Stomach (tissue), 9 donors: ENCODE measurements around the gene SPX. TPM values are rescaled to one million over a fixed set of nuclear protein-coding genes. Genes with fewer than 3 reads are reported as not detected.

Source experiments
- DNase-seq, 2 donors: peaks; one replicate each; pipeline versions ENCODE4 v3.0.0 to v3.0.0-alpha.2; 2013 to 2019
- H3K27ac ChIP-seq, 5 donors: fragments of 200-600 bp in 4 of 5; sonication (generic) in 4 of 5; one replicate each; pipeline ENCODE4 v1.5.1; 2013 to 2019; ENCODE audit warnings: mild to moderate bottlenecking in 1 of 5, moderate library complexity in 1 of 5
- H3K27me3 ChIP-seq, 3 donors: fragments of 200-600 bp; sonication (generic); one replicate each; pipeline ENCODE4 v1.5.1; 2017 to 2019; ENCODE audit warnings: mixed run types in 1 of 3
- H3K36me3 ChIP-seq, 4 donors: fragments of 200-600 bp; sonication (generic); 1 replicate in 3 of 4; 2 replicates in 1 of 4; pipeline ENCODE4 v1.5.1; 2016 to 2019
- H3K4me1 ChIP-seq, 4 donors: fragments of 200-600 bp; sonication (generic); one replicate each; pipeline ENCODE4 v1.5.1; 2016 to 2019
- H3K4me3 ChIP-seq, 4 donors: fragments of 200-600 bp; sonication (generic) in 3 of 4; one replicate each; pipeline ENCODE4 v1.5.1; 2016 to 2019; ENCODE audit warnings: mild to moderate bottlenecking in 1 of 4
- H3K9me3 ChIP-seq, 4 donors: fragments of 200-600 bp; sonication (generic); one replicate each; pipeline ENCODE4 v1.5.1; 2016 to 2019
- EP300 ChIP-seq: sonication (generic); formaldehyde crosslinking; IDR thresholded peaks from one replicate; pipeline ENCODE4 v1.6.1; 2017; ENCODE audit warnings: antibody characterized with exemption
- POLR2A ChIP-seq, 4 donors: fragments of 450-650 bp; IDR thresholded peaks; one replicate each; pipeline ENCODE4 v1.6.1; 2016; ENCODE audit warnings: antibody characterized with exemption in 4 of 4, control low read depth in 2 of 4, mild to moderate bottlenecking in 1 of 4, moderate library complexity in 1 of 4
- POLR2AphosphoS5 ChIP-seq, 3 donors: sonication (generic); formaldehyde crosslinking; IDR thresholded peaks; one replicate each; pipeline ENCODE4 v1.6.1; 2016; ENCODE audit warnings: antibody characterized with exemption in 3 of 3
- WGBS, 5 donors: extraction: QIAGEN DNeasy Blood & Tissue Kit in 3 of 5; methylation state at CpG; one replicate each; pipeline versions ENCODE4 v1.1.5 to v1.1.7; 2013 to 2018; 5-methylcytosine and 5-hydroxymethylcytosine counted together
- intact Hi-C: fragments of 100-400 bp; cut with DNase I; formaldehyde crosslinking; loops from one replicate; pipeline ENCODE4 v1.15.1; 2023; ENCODE audit warnings: low total_unique reads
- polyA plus RNA-seq, 3 donors: library from polyadenylated mRNA; stranded (reverse); fragments of 200-250 nt; gene quantifications; one replicate each; pipeline ENCODE4 v1.2.3, GENCODE V29; 2013
- total RNA-seq, 5 donors: library from RNA; depleted of rRNA; stranded (reverse); fragments of >200 nt; gene quantifications; one replicate each; pipeline versions ENCODE4 v1.1.0 to v1.2.3, GENCODE V29; 2014 to 2016
- TF ChIP-seq, protein P1 (sequence below), 7 experiments: fragments of 450-650 bp in 4 of 7; fragments of 200-600 bp in 3 of 7; sonication (generic) in 3 of 7; IDR thresholded peaks; one replicate each; pipeline ENCODE4 v1.5.1; 2016 to 2019; ENCODE audit warnings: antibody characterized with exemption in 7 of 7, control low read depth in 2 of 7, mild to moderate bottlenecking in 1 of 7
- donor health status: healthy with polysubstance abuse.
- donor health status: Bipolar disorder and iron deficiency.
- donor health status: healthy.

The SPX gene
- total and polyA plus RNA-seq, 8 donors = 0.28 to 1.6 (median 1.0) TPM; not detected in 4

DNA sequence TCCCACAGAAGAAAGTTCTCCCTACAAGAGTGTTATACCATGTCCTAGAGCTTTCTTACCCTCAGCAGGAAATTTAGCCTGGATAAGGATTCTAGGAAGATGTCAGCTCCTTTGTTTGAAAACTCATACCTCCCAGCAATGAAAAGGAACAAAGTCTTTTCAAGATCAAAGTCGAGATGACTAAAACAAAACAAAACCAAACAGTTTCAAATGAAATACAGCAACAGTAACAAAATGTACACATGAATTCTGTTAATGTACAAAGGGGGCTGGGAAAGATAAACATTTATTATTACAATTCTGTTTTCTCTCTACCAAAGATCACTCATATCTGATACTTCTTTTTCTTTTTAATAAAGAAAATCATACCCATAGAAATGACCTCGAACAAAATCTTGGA lies 36.8 kb downstream of the SPX start:
- 40 to 50% (median 46%) methylated on average over 2 of the region's 2 CpGs for WGBS, 5 donors
- Histone ChIP-seq H3K27ac (no peak overlapping the region), H3K4me1 (no peaks in the 10 kb centered on the region), H3K27me3 (no peaks in the 10 kb centered on the region), H3K9me3 (no peaks in the 10 kb centered on the region), H3K36me3 (no peaks in the 10 kb centered on the region), H3K4me3 (no peak overlapping the region)
- no peak for TF ChIP-seq EP300
- TF ChIP-seq POLR2AphosphoS5 (IDR thresholded peaks at IDR 0.05) = no peak
- TF ChIP-seq, protein P1, sequence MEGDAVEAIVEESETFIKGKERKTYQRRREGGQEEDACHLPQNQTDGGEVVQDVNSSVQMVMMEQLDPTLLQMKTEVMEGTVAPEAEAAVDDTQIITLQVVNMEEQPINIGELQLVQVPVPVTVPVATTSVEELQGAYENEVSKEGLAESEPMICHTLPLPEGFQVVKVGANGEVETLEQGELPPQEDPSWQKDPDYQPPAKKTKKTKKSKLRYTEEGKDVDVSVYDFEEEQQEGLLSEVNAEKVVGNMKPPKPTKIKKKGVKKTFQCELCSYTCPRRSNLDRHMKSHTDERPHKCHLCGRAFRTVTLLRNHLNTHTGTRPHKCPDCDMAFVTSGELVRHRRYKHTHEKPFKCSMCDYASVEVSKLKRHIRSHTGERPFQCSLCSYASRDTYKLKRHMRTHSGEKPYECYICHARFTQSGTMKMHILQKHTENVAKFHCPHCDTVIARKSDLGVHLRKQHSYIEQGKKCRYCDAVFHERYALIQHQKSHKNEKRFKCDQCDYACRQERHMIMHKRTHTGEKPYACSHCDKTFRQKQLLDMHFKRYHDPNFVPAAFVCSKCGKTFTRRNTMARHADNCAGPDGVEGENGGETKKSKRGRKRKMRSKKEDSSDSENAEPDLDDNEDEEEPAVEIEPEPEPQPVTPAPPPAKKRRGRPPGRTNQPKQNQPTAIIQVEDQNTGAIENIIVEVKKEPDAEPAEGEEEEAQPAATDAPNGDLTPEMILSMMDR (IDR thresholded peaks at IDR 0.05) = no peak
- TF ChIP-seq POLR2A (IDR thresholded peaks at IDR 0.05) = no peak
- DNase-seq = no peak
- intact Hi-C loops = no loop called here

- no peak for DNase-seq
- intact Hi-C loops = no loop called here
- 80 to 86% (median 83%) methylated on average over 5 of the region's 5 CpGs for WGBS, 5 donors
Measured at GRCh38 chr12:21566223-21566906, 40.3 kb downstream of the SPX start.

DNA sequence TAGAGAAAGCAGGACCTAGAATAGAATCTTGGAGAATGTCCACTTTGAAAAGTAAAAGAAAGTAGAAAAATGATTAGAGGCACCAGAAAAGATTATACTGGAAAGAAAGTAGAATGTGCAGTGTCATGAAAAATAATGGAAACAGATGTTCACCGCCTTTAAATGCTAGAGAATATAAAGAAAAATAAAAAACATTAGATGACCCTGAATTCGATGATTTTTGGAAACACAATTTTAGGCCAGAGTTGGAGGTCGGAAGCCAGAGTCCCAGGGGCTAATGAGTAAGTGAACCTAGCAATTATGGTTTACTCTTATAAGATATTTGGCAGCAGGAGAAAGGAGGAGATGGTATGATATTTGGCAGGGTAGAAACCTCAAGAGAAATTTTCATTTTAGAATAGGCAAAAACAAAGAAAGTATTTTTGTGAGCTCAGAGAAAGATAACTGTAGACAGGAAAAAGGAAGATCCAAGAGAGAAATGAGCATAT lies 40.9 kb downstream of the SPX start:
- intact Hi-C loops = no loop called here
- WGBS, 5 donors = 90 to 94% (median 90%) methylated on average over 3 of the region's 3 CpGs
- no peak overlapping the region for H3K4me3 ChIP-seq
- H3K27ac ChIP-seq = no peak overlapping the region
- H3K4me1 ChIP-seq = no peaks in the 10 kb centered on the region
- no peaks in the 10 kb centered on the region for H3K27me3 ChIP-seq
- DNase-seq = no peak
- TF ChIP-seq EP300 (no peak), POLR2A (IDR thresholded peaks at IDR 0.05) (no peak), POLR2AphosphoS5 (IDR thresholded peaks at IDR 0.05) (no peak)
- TF ChIP-seq, protein P1 (IDR thresholded peaks at IDR 0.05) = no peak
- no peaks in the 10 kb centered on the region for H3K36me3 ChIP-seq
- H3K9me3 ChIP-seq = no peaks in the 10 kb centered on the region

More at GRCh38 chr12:21566223-21566906, 40.3 kb downstream of the SPX start:
- no peak overlapping the region for H3K27ac ChIP-seq
- TF ChIP-seq, protein P1 (IDR thresholded peaks at IDR 0.05) = no peak
- TF ChIP-seq EP300 (no peak), POLR2A (IDR thresholded peaks at IDR 0.05) (no peak), POLR2AphosphoS5 (IDR thresholded peaks at IDR 0.05) (no peak)
- H3K4me3 ChIP-seq = no peak overlapping the region
- H3K4me1 ChIP-seq = no peaks in the 10 kb centered on the region
- H3K27me3 ChIP-seq = no peaks in the 10 kb centered on the region
- H3K9me3 ChIP-seq = no peaks in the 10 kb centered on the region
- H3K36me3 ChIP-seq = no peaks in the 10 kb centered on the region

- no peak overlapping the region for H3K4me3 ChIP-seq
- no peaks in the 10 kb centered on the region for H3K36me3 ChIP-seq
- TF ChIP-seq POLR2A (IDR thresholded peaks at IDR 0.05) (no peak), POLR2AphosphoS5 (IDR thresholded peaks at IDR 0.05) (no peak), EP300 (no peak)
- TF ChIP-seq, protein P1 (IDR thresholded peaks at IDR 0.05) = no peak
- H3K9me3 ChIP-seq = no peaks in the 10 kb centered on the region
- no peaks in the 10 kb centered on the region for H3K27me3 ChIP-seq
- WGBS, 5 donors = 85 to 92% (median 89%) methylated on average over 4 of the region's 4 CpGs
- H3K27ac ChIP-seq = no peak overlapping the region
- intact Hi-C loops = no loop called here
- no peak for DNase-seq
- H3K4me1 ChIP-seq = no peaks in the 10 kb centered on the region
Measured at GRCh38 chr12:21568115-21568514, 42.0 kb downstream of the SPX start.
